Panc1 (cell line): Measurements from ENCODE around the gene OR8B4. TPM values are rescaled to one million over a fixed set of nuclear protein-coding genes. Genes with fewer than 3 reads are reported as not detected.
"Not testable (repeated sequence)": the region's sequence is repeated elsewhere in the genome, so short reads cannot be mapped to it uniquely, and the experiment has no call there.

ENCODE experiments used
- ATAC-seq: fragments of 200-7000 bp; cut with Tn5 transposase; 2 replicates; pipeline ENCODE4 v1.9.1; 2020; ENCODE audit warnings: mild to moderate bottlenecking, moderate library complexity
- BruUV-seq: library from RNA; stranded (reverse); fragments of 400-500 nt; replicated peaks from 2 replicates; lab custom pipeline; 2021; lab: Mats Ljungman, UMichigan
- CTCF ChIA-PET: fragments of 300-600 bp; sonication (Branson Sonifier 250); formaldehyde crosslinking; loops from one replicate; lab custom pipeline; 2022; ENCODE audit warnings: antibody characterized with exemption; lab: Charles Lee
- POLR2A ChIA-PET: fragments of 300-600 bp; sonication (Branson Sonifier 250); formaldehyde crosslinking; loops from one replicate; lab custom pipeline; 2022; ENCODE audit warnings: antibody characterized with exemption; lab: Charles Lee
- DNase-seq: peaks from one replicate; pipeline ENCODE4 v3.0.0-alpha.2; 2010; ENCODE audit warnings: low read depth, low spot score
- H3K27ac ChIP-seq: 2 replicates; pipeline ENCODE4 v1.5.1; 2011; ENCODE audit warnings: mild to moderate bottlenecking, low read length, inconsistent platforms
- H3K27me3 ChIP-seq: fragments of 200-500 bp; sonication (Bioruptor generic); 2 replicates; pipeline ENCODE4 v1.6.0; 2014; ENCODE audit warnings: low read length, inconsistent platforms; ENCODE audit not compliant: control insufficient read depth, insufficient read depth
- H3K36me3 ChIP-seq: fragments of 200-500 bp; sonication (Bioruptor generic); 2 replicates; pipeline ENCODE4 v1.5.1; 2014; ENCODE audit warnings: inconsistent platforms, mild to moderate bottlenecking, low read length, moderate library complexity; ENCODE audit not compliant: control insufficient read depth, insufficient read depth
- H3K4me1 ChIP-seq: 2 replicates; pipeline ENCODE4 v1.5.1; 2011; ENCODE audit warnings: inconsistent platforms, mild to moderate bottlenecking, low read length, moderate library complexity; ENCODE audit not compliant: control insufficient read depth, insufficient read depth
- H3K4me3 ChIP-seq, 2 experiments: 2 replicates each; pipeline ENCODE4 v1.5.1; 2011 to 2012; ENCODE audit warnings: low read depth in 2 of 2, low read length in 2 of 2, mild to moderate bottlenecking in 2 of 2, inconsistent platforms in 1 of 2, moderate library complexity in 1 of 2
- H3K9me3 ChIP-seq: fragments of 200-500 bp; sonication (Bioruptor generic); 2 replicates; pipeline ENCODE4 v1.5.1; 2014; ENCODE audit warnings: low read depth, mild to moderate bottlenecking, inconsistent platforms, low read length, moderate library complexity; ENCODE audit not compliant: control insufficient read depth, insufficient read depth
- CTCF ChIP-seq: fragments of 450-650 bp; IDR thresholded peaks from 2 replicates; pipeline ENCODE4 v1.5.1; 2017; ENCODE audit warnings: mild to moderate bottlenecking
- POLR2AphosphoS5 ChIP-seq: IDR thresholded peaks from 2 replicates; pipeline ENCODE4 v1.6.1; 2012; ENCODE audit warnings: mild to moderate bottlenecking, low read depth, low read length, moderate library complexity
- REST ChIP-seq, 2 experiments: IDR thresholded peaks; 2 replicates each; pipeline ENCODE4 v1.6.1; 2011 to 2012; ENCODE audit warnings: low read depth in 2 of 2, control low read depth in 1 of 2, low read length in 1 of 2, mild to moderate bottlenecking in 1 of 2, moderate library complexity in 1 of 2; ENCODE audit not compliant: insufficient read depth in 1 of 2
- SIN3A ChIP-seq: IDR thresholded peaks from 2 replicates; pipeline ENCODE4 v1.6.1; 2012; ENCODE audit warnings: low read depth, mild to moderate bottlenecking, low read length, moderate library complexity, borderline replicate concordance; ENCODE audit not compliant: insufficient read depth
- TCF7L2 ChIP-seq: IDR thresholded peaks from 2 replicates; pipeline ENCODE4 v1.6.1; 2011; ENCODE audit warnings: mild to moderate bottlenecking, low read depth, low read length, inconsistent platforms
- in situ Hi-C: cut with HindIII; loops from 2 replicates; pipeline ENCODE4 v1.10.0; 2016; ENCODE audit warnings: low sequenced_read_pairs, low pct_unique_long_range_greater_than_20kb
- intact Hi-C: fragments of 100-400 bp; cut with micrococcal nuclease; formaldehyde crosslinking; loops from one replicate; pipeline ENCODE4 v1.10.0; 2022; ENCODE audit not compliant: unreplicated experiment
- total RNA-seq: library from RNA; stranded (reverse); gene quantifications from one replicate; pipeline ENCODE4 v1.2.1, GENCODE V29; 2021; ENCODE audit not compliant: unreplicated experiment

OR8B4 gene
- total RNA-seq, 1 experiment from 2014 or later, result not detected

DNA sequence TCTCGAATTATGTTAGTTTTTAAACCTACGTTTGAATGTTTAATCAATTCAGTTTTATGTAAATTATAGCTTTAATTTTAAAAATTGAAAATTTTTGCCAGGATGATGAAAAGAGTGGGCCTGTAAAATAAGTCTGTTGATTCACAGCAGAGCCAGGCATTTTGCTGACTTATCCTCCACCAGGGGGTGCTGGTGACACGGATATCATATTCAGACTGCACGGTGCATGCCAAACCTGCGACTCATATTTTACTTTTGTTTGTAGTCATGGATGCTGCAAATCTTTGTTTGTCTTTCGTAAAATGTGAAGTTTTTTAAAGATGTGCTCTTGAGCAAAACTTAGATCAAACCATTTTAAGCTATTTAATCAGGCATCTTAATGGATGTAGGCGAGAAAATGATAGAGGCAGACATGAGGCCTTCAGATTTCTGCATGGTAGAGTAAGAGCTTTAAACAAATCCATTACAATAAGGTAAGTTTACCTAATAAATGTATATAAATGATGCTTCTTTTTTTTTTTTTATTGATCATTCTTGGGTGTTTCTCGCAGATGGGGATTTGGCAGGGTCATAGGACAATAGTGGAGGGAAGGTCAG lies 22.2 kb downstream of the OR8B4 start:
- DNase-seq (peak; percentile 46), ATAC-seq (peak; percentile 90)
- no TSS peak for BruUV-seq
- Histone ChIP-seq H3K4me1 (no peaks in the 10 kb centered on the region), H3K9me3 (no peaks in the 10 kb centered on the region), H3K27me3 (peaks cover 7% of the 10 kb centered on the region; the same call in 1 of the 2 replicates), H3K27ac (no peak overlapping the region), H3K36me3 (no peaks in the 10 kb centered on the region), H3K4me3 (no peak overlapping the region)
- ChIA-PET CTCF (interaction anchor here (0.7 kb wide), 2 partner anchors 119 to 270 kb away, joined by 3 to 6 read pairs; no protein-coding TSS in a partner anchor), POLR2A (no interaction called here)
- intact Hi-C loops, result loop anchor here (1.0 kb wide), 1 partner anchor 331 kb away; no protein-coding TSS in a partner anchor
- in situ Hi-C loops, result no loop called here
- TF ChIP-seq CTCF (peak; percentile 87), TCF7L2 (no peak)

DNA sequence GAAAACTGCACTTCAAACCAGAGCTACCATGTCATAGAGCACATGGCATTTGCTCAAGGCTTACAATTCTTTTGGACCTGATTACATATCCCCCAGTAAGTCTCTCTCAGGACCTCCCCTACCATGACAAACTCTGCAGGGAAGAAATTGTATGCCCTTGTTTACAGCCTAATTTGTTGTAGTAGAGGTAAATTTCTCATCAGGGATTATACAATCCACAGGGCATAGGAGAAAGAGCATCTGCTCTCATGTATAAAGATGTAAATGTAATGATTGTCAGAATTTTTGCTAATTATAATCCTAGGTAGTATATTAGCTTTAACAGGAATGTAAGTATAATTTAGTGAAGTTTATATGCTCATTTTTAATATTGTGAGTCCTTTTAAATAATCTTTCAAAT lies 25.7 kb downstream of the OR8B4 start, which contains the start of gene OR8B3:
OR8B3 (minus strand) TSS at position 101 of the 400 bp plus-strand sequence. CDS start 1,673 bp downstream, outside the sequence.
- intact Hi-C loops, result no loop called here
- BruUV-seq, result no TSS peak
- H3K4me3 ChIP-seq, result no peak within 1 kb of the TSS
- H3K27ac ChIP-seq, result no peak within 1 kb of the TSS
- in situ Hi-C loops, result no loop called here
- ChIA-PET POLR2A (no interaction called here), CTCF (no interaction called here)
- ATAC-seq (no peak), DNase-seq (no peak)
- H3K36me3 ChIP-seq, result no peaks in the 10 kb centered on the region
- H3K9me3 ChIP-seq, result no peaks in the 10 kb centered on the region
- no peaks in the 10 kb centered on the region for H3K4me1 ChIP-seq
- no peak for TF ChIP-seq POLR2AphosphoS5
- TF ChIP-seq CTCF, result no peak
- TF ChIP-seq TCF7L2, result no peak
- no peak for TF ChIP-seq REST (IDR thresholded peaks at IDR 0.05; ENCODE audit: insufficient read depth in 1 of 2, low read depth in 2 of 2, low read length in 1 of 2)
- TF ChIP-seq SIN3A, result no peak
- H3K27me3 ChIP-seq, result no peaks in the 10 kb centered on the region

GRCh38 chr11:124396847-124397246 lies 27.8 kb downstream of the OR8B4 start:
- CTCF ChIA-PET, POLR2A ChIA-PET: not testable (repeated sequence)

More at GRCh38 chr11:124396847-124397246, 27.8 kb downstream of the OR8B4 start:
- intact Hi-C loops, BruUV-seq, ATAC-seq, H3K9me3 ChIP-seq, H3K27ac ChIP-seq, H3K4me1 ChIP-seq, in situ Hi-C loops, H3K27me3 ChIP-seq, H3K4me3 ChIP-seq, DNase-seq, H3K36me3 ChIP-seq: not testable (repeated sequence)
